Ishikawa (cell line): ENCODE data around the gene OGFOD1.

Experiments used
- CEBPB ChIP-seq: IDR thresholded peaks from 2 replicates; pipeline ENCODE4 v1.6.1; 2012
- CREB1 ChIP-seq: IDR thresholded peaks from 2 replicates; pipeline ENCODE4 v1.6.1; 2012; ENCODE audit warnings: low read depth
- EP300 ChIP-seq: IDR thresholded peaks from 2 replicates; pipeline ENCODE4 v1.6.1; 2012; ENCODE audit warnings: borderline replicate concordance
- FOXM1 ChIP-seq: IDR thresholded peaks from 2 replicates; pipeline ENCODE4 v1.6.1; 2012; ENCODE audit warnings: low read depth, borderline replicate concordance
- MAX ChIP-seq: IDR thresholded peaks from 2 replicates; pipeline ENCODE4 v1.6.1; 2012
- NFIC ChIP-seq: IDR thresholded peaks from 2 replicates; pipeline ENCODE4 v1.6.1; 2012
- RAD21 ChIP-seq: IDR thresholded peaks from 2 replicates; pipeline ENCODE4 v1.6.1; 2012; ENCODE audit warnings: low read depth
- REST ChIP-seq: IDR thresholded peaks from 2 replicates; pipeline ENCODE4 v1.6.1; 2012; ENCODE audit warnings: low read depth, mild to moderate bottlenecking
- TAF1 ChIP-seq: IDR thresholded peaks from 2 replicates; pipeline ENCODE4 v1.6.1; 2012; ENCODE audit warnings: low read depth, mild to moderate bottlenecking
- TCF12 ChIP-seq: IDR thresholded peaks from 2 replicates; pipeline ENCODE4 v1.6.1; 2012; ENCODE audit warnings: low read depth
- TEAD4 ChIP-seq: IDR thresholded peaks from 2 replicates; pipeline ENCODE4 v1.6.1; 2012
- USF1 ChIP-seq: IDR thresholded peaks from 2 replicates; pipeline ENCODE4 v1.6.1; 2012
- YY1 ChIP-seq: IDR thresholded peaks from 2 replicates; pipeline ENCODE4 v1.6.1; 2012; ENCODE audit warnings: low read depth

- TF ChIP-seq TAF1 (no peak), CREB1 (no peak), TEAD4 (no peak), REST (no peak), TCF12 (no peak), YY1 (no peak), EP300 (no peak), FOXM1 (no peak), RAD21 (no peak), USF1 (no peak), CEBPB (no peak), MAX (no peak), NFIC (no peak)
These were observed 38.0 kb upstream of the OGFOD1 start for GRCh38 chr16:56413381-56413780.
